ENCODE results near the gene TRABD2B.

TRABD2B gene

GRCh38 chr1:47788761-47789160, 208.4 kb downstream of the TRABD2B start:
- TF ChIP-seq POLR2A (IDR thresholded peaks at IDR 0.05; ENCODE audit: low read depth, low read length) = no peak
- DNase-seq (ENCODE audit: insufficient read length, low spot score) (no peak), FAIRE-seq (no peak)

- DNase-seq (ENCODE audit: insufficient read length, low spot score) (no peak), FAIRE-seq (no peak)
- TF ChIP-seq POLR2A (IDR thresholded peaks at IDR 0.05; ENCODE audit: low read depth, low read length) = no peak
Observed at GRCh38 chr1:47787560-47787959, 209.6 kb downstream of the TRABD2B start.

- no peak for TF ChIP-seq POLR2A (IDR thresholded peaks at IDR 0.05; ENCODE audit: low read depth, low read length)
- FAIRE-seq = no peak
Observed at GRCh38 chr1:47786316-47786715, 210.9 kb downstream of the TRABD2B start.

GRCh38 chr1:47785561-47786271, 211.5 kb downstream of the TRABD2B start:
- DNase-seq (ENCODE audit: insufficient read length, low spot score) (no peak), FAIRE-seq (no peak)
- TF ChIP-seq POLR2A (IDR thresholded peaks at IDR 0.05; ENCODE audit: low read depth, low read length) = no peak

More at GRCh38 chr1:47786316-47786715, 210.9 kb downstream of the TRABD2B start:
- DNase-seq (ENCODE audit: insufficient read length, low spot score) = no peak

GRCh38 chr1:47785118-47785517, 212.1 kb downstream of the TRABD2B start:
- TF ChIP-seq POLR2A (IDR thresholded peaks at IDR 0.05; ENCODE audit: low read depth, low read length) = no peak
- FAIRE-seq (no peak), DNase-seq (ENCODE audit: insufficient read length, low spot score) (no peak)

- TF ChIP-seq POLR2A (IDR thresholded peaks at IDR 0.05; ENCODE audit: low read depth, low read length) = no peak
- no peak for FAIRE-seq
- DNase-seq (ENCODE audit: insufficient read length, low spot score) = no peak
Observed at GRCh38 chr1:47784497-47784822, 212.7 kb downstream of the TRABD2B start.

GRCh38 chr1:47783638-47784496, 213.3 kb downstream of the TRABD2B start:
- no peak for TF ChIP-seq POLR2A (IDR thresholded peaks at IDR 0.05; ENCODE audit: low read depth, low read length)
- no peak for FAIRE-seq
- no peak for DNase-seq (ENCODE audit: insufficient read length, low spot score)

- TF ChIP-seq POLR2A (IDR thresholded peaks at IDR 0.05; ENCODE audit: low read depth, low read length) = no peak
- DNase-seq (ENCODE audit: insufficient read length, low spot score) (no peak), FAIRE-seq (no peak)
Observed at GRCh38 chr1:47782414-47783166, 214.6 kb downstream of the TRABD2B start.

- FAIRE-seq (no peak), DNase-seq (ENCODE audit: insufficient read length, low spot score) (no peak)
- TF ChIP-seq POLR2A (IDR thresholded peaks at IDR 0.05; ENCODE audit: low read depth, low read length) = no peak
Observed at GRCh38 chr1:47781171-47781959, 215.8 kb downstream of the TRABD2B start.

- DNase-seq (ENCODE audit: insufficient read length, low spot score) = no peak
- TF ChIP-seq POLR2A (IDR thresholded peaks at IDR 0.05; ENCODE audit: low read depth, low read length) = no peak
- no peak for FAIRE-seq
Observed at GRCh38 chr1:47780469-47780995, 216.7 kb downstream of the TRABD2B start.

GRCh38 chr1:47779613-47780012, 217.6 kb downstream of the TRABD2B start:
- FAIRE-seq (no peak), DNase-seq (ENCODE audit: insufficient read length, low spot score) (no peak)
- TF ChIP-seq POLR2A (IDR thresholded peaks at IDR 0.05; ENCODE audit: low read depth, low read length) = no peak

- DNase-seq (ENCODE audit: insufficient read length, low spot score) (no peak), FAIRE-seq (no peak)
- TF ChIP-seq POLR2A (IDR thresholded peaks at IDR 0.05; ENCODE audit: low read depth, low read length) = no peak
Observed at GRCh38 chr1:47778280-47778679, 218.9 kb downstream of the TRABD2B start.

GRCh38 chr1:47777322-47777721, 219.9 kb downstream of the TRABD2B start:
- TF ChIP-seq POLR2A (IDR thresholded peaks at IDR 0.05; ENCODE audit: low read depth, low read length) = no peak
- no peak for DNase-seq (ENCODE audit: insufficient read length, low spot score)
- no peak for FAIRE-seq

Measured in H54 (cell line).